Activated T-cell treated with anti-CD3 and anti-CD28 coated beads for 4 hours (primary cell): ENCODE results near the gene ARSB.
"Not testable (repeated sequence)": the region's sequence is repeated elsewhere in the genome, so short reads cannot be mapped to it uniquely, and the experiment has no call there.

ENCODE experiments used
- DNase-seq: peaks from one replicate; pipeline ENCODE4 v3.0.0-alpha.2; 2020

ARSB gene

GRCh38 chr5:78895616-78896015, 89.5 kb downstream of the ARSB start:
- no peak for DNase-seq

DNA sequence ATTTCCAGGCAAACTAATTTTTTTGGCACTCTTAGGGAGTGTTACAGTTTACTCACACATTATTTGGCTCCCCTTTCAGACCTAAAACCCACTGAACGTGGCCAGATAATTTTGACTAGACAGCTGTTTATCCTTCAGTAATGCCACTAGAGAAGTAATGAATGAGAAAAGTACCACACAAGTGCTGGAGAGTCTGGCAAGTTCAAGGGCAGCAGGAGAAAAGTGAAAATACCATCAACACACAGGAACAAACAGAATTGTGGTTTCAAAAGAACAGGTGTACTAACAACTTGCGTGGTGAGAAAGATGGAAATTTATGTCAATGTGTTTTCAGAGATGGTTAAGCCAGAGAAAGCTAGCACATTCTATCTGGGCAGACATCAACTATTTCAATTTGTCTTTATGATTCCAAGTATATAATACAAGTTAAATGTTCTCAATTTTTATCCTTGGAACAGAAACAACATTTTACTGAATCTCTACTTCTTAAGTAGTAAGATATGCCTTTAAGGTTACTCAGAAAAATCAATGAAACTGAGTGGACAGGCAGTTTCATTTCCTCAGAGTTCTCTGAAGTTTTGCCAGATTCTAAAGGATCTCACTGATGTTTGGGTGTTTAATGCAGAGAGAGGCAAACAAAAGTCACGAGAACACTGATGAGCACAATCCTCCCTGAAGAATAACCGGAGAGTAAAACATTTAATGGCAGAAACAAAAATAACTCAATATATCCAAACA, 91.0 kb downstream of the ARSB start:
- no peak for DNase-seq

DNA sequence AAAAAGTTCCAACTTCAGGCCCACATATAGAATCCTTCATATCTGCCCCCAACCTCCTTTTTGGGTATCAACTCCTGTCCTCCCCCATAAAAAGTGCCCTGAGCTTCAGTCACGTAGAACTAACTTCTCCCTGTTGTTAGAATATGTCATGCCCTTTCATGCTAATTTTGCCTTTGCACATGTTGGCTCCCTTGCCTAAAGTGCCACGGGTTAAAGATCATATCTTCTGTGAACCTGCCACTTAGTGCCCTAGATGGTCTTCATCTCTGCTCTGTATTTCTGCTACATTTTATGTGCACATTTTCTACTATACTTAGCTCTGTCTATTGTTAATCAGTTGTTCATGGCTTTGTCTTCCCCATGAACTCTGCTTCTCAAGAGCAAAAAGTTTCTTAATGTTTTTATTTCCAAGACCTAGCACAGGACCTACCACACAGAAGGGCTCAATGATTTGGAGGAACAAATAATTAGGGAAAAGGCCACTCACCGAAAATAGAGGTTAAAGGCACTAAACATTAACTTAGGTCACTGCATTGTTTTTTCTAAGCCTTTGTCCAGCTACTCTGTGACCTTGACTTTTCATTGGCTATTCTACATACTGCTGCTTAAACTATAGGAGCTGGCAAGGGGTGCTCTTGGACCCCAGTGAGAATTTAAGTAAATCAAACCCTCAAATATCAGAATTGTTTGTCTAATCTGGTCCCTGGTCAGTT, 94.3 kb downstream of the ARSB start:
- DNase-seq = no peak

GRCh38 chr5:78889369-78890140, 95.6 kb downstream of the ARSB start:
- no peak for DNase-seq

- DNase-seq = no peak
Measured at GRCh38 chr5:78888580-78889368, 96.3 kb downstream of the ARSB start.

DNA sequence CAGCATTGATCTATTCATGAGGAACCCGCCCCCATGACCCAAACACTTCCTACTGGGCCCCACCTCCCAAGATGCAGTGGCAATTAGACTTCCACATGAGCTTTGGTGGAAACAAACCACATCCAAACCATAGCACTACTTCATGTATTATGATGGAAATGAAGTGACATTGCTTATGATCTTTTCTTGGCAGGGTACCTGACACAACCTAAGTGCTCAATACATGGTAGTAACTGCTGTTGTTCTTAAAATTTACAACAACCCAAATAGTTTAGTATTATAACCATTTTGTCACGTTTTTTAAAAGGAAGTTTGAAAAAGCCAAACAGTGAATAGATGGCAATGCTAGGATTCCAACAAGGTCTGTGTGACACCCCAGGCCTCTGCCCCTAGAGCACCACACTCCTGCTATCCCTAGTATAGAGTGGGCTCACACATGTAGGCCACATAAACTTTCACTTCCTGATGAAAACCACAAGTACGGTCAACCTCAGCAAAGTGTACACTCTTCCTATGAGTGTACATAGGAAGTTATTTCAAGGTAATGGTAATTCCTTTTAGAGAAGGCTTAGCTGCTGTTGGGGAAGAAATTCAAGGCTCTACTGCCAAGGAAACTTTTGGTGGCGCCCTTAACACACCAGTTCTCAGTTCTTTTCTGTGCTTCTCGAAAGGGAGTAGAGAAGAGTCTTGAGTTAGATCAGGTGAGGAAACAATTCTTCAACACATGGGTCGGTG, 97.6 kb downstream of the ARSB start:
- DNase-seq = no peak

GRCh38 chr5:78886341-78887230, 98.5 kb downstream of the ARSB start:
- no peak for DNase-seq

GRCh38 chr5:78881884-78882283, 103.2 kb downstream of the ARSB start:
- DNase-seq = no peak

GRCh38 chr5:78879516-78879915, 105.6 kb downstream of the ARSB start:
- DNase-seq = no peak

DNA sequence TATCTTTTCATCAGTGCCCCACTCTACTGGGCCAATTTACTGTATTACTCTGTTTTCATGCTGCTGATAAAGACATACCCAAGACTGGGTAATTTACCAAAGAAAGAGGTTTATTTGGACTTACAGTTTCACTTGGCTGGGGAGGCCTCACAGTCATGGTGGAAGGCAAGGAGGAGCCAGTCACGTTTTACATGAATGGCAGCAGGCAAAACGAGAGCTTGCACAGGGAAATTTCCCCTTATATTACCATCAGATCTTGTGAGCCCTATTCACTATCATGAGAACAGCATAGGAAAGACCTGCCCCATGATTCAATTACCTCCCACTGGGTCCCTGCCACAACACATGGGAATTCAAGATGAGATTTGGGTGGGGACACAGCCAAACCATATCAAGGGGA, 119.0 kb downstream of the ARSB start:
- DNase-seq = not testable (repeated sequence)

GRCh38 chr5:78858364-78858763, 126.7 kb downstream of the ARSB start:
- DNase-seq = no peak

GRCh38 chr5:78855026-78855425, 130.1 kb downstream of the ARSB start:
- DNase-seq = no peak

DNA sequence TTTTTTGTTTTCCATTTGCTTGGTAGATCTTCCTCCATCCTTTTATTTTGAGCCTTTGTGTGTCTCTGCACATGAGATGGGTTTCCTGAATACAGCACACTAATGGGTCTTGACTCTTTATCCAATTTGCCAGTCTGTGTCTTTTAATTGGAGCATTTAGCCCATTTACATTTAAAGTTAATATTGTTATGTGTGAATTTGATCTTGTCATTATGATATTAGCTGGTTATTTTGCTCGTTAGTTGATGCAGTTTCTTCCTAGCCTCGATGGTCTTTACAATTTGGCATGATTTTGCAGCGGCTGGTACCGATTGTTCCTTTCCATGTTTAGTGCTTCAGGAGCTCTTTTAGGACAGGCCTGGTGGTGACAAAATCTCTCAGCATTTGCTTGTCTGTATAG, 133.2 kb downstream of the ARSB start:
- DNase-seq = not testable (repeated sequence)

DNA sequence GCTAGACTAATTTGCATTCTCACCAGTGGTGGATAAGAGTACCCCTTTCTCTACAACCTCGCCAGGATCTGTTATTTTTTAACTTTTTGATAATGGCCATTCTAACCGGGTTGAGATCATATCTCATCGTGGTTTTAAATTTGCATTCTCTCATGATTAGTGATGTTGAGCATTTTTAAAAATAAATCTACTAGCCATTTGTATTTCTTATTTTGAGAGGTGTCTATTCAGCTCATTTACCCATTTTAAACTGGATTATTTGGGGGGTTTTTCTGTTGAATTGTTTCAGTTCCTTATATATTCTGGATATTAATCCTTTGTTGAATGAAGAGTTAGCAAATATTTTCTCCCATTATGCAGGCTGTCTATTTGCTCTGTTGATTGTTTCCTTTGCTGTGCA, 139.6 kb downstream of the ARSB start:
- no peak for DNase-seq

- DNase-seq = no peak
Measured at GRCh38 chr5:78843436-78843835, 141.7 kb downstream of the ARSB start.

- no peak for DNase-seq
Measured at GRCh38 chr5:78841767-78842166, 143.3 kb downstream of the ARSB start.

- no peak for DNase-seq
Measured at GRCh38 chr5:78838753-78839152, 146.4 kb downstream of the ARSB start.

- no peak for DNase-seq
Measured at GRCh38 chr5:78837836-78838235, 147.3 kb downstream of the ARSB start.

GRCh38 chr5:78835176-78835575, 149.9 kb downstream of the ARSB start:
- DNase-seq = no peak

DNA sequence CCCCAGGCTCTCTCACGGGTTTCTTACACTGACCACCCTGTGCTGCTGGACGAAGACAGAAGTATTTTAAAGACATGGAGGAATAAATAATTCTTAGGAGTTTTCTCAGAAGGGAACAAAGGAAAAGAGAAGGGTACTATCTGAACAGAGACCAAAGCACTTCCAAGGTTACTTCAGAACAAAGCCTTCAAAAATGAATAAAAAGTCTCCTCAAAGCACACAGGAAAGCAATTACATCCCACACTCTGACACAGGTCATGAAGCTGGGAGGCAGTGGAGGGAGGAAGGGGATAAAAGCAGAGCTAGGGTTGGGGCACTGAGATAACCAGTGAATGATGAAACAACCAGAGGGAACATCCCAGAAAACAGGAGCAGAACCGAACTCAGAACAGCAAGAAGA, 151.8 kb downstream of the ARSB start:
- no peak for DNase-seq

DNA sequence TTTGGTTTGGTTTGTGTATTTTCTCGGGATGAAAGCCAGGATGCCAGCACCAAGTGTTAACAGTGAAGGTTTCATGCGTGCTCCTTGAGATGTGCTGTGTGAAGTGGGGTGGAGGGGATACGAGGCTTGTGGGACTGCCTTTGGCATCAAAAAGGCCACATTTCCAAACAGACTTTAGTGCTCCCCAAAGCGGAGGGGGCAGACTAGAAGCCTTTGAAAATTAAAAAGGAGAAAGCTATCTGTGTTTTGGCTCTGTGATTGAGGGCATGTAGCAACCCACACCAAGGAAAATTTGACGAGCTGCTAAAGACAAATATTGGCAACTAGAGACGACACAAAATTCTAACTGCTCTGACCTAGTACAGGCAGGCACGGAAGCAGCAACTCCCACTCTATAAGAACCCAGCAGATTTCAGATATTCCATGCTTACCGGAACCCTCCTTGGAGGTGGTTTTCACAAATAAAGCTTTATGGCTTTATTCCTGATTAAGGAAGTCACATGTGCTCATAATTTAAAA, 154.5 kb downstream of the ARSB start:
- DNase-seq = no peak
